SK-N-SH treated with all-trans-retinoic acid at 6 μM for 48 hours (cell line): ENCODE data around the gene EMILIN2.
"Not testable (repeated sequence)": the region's sequence is repeated elsewhere in the genome, so short reads cannot be mapped to it uniquely, and the experiment has no call there.

Experiments
- ARNTL ChIP-seq: fragments of 450-650 bp; formaldehyde crosslinking; IDR thresholded peaks from 2 replicates; pipeline ENCODE4 v1.5.0; 2020; ENCODE audit warnings: low read depth, mild to moderate bottlenecking, moderate library complexity, borderline replicate concordance
- CSDC2 ChIP-seq: fragments of 250-450 bp; sonication (Bioruptor Pico); IDR thresholded peaks from 2 replicates; pipeline ENCODE4 v1.5.0; 2020; ENCODE audit warnings: mild to moderate bottlenecking, moderate library complexity
- PPARA ChIP-seq: fragments of 250-450 bp; sonication (Bioruptor Pico); IDR thresholded peaks from 2 replicates; pipeline ENCODE4 v1.5.0; 2020; ENCODE audit warnings: mild to moderate bottlenecking, borderline replicate concordance
- ZFP3 ChIP-seq: fragments of 250-450 bp; sonication (Bioruptor Pico); IDR thresholded peaks from 2 replicates; pipeline ENCODE4 v1.5.0; 2020; ENCODE audit warnings: mild to moderate bottlenecking, moderate library complexity
- TF ChIP-seq, protein P1 (sequence below): fragments of 250-450 bp; sonication (Bioruptor Pico); IDR thresholded peaks from 2 replicates; pipeline ENCODE4 v1.5.0; 2020; ENCODE audit warnings: mild to moderate bottlenecking, moderate library complexity
- TF ChIP-seq, protein P2 (sequence below): fragments of 250-450 bp; sonication (Bioruptor Pico); IDR thresholded peaks from 2 replicates; pipeline ENCODE4 v1.8.0; 2020; ENCODE audit warnings: mild to moderate bottlenecking, moderate library complexity, borderline replicate concordance

DNA sequence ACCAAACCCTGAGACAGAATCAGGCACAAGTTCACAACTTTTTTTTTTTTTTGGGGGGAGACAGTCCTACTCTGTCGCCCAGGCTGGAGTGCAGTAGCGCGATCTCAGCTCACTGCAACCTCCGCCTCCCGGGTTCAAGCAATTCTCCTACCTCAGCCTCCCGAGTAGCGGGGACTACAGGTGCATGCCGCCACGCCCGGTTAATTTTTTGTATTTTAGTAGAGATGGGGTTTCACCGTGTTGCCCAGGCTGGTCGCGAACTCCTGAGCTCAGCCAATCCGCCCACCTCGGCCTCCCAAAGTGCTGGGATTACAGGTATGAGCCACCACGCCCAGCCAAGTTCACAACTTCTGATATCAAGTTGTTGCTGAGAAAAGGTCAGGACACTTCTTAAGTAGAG lies 68.7 kb downstream of the EMILIN2 start:
- TF ChIP-seq, protein P1, sequence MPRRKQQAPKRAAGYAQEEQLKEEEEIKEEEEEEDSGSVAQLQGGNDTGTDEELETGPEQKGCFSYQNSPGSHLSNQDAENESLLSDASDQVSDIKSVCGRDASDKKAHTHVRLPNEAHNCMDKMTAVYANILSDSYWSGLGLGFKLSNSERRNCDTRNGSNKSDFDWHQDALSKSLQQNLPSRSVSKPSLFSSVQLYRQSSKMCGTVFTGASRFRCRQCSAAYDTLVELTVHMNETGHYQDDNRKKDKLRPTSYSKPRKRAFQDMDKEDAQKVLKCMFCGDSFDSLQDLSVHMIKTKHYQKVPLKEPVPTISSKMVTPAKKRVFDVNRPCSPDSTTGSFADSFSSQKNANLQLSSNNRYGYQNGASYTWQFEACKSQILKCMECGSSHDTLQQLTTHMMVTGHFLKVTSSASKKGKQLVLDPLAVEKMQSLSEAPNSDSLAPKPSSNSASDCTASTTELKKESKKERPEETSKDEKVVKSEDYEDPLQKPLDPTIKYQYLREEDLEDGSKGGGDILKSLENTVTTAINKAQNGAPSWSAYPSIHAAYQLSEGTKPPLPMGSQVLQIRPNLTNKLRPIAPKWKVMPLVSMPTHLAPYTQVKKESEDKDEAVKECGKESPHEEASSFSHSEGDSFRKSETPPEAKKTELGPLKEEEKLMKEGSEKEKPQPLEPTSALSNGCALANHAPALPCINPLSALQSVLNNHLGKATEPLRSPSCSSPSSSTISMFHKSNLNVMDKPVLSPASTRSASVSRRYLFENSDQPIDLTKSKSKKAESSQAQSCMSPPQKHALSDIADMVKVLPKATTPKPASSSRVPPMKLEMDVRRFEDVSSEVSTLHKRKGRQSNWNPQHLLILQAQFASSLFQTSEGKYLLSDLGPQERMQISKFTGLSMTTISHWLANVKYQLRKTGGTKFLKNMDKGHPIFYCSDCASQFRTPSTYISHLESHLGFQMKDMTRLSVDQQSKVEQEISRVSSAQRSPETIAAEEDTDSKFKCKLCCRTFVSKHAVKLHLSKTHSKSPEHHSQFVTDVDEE (CRISPR knock-in tag), result not testable (repeated sequence)
- TF ChIP-seq, protein P2, sequence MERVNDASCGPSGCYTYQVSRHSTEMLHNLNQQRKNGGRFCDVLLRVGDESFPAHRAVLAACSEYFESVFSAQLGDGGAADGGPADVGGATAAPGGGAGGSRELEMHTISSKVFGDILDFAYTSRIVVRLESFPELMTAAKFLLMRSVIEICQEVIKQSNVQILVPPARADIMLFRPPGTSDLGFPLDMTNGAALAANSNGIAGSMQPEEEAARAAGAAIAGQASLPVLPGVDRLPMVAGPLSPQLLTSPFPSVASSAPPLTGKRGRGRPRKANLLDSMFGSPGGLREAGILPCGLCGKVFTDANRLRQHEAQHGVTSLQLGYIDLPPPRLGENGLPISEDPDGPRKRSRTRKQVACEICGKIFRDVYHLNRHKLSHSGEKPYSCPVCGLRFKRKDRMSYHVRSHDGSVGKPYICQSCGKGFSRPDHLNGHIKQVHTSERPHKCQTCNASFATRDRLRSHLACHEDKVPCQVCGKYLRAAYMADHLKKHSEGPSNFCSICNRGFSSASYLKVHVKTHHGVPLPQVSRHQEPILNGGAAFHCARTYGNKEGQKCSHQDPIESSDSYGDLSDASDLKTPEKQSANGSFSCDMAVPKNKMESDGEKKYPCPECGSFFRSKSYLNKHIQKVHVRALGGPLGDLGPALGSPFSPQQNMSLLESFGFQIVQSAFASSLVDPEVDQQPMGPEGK (CRISPR knock-in tag), result not testable (repeated sequence)
- not testable (repeated sequence) for TF ChIP-seq PPARA (CRISPR knock-in tag); ARNTL; ZFP3 (CRISPR knock-in tag); CSDC2
